RPMI8226 (cell line): ENCODE data around the gene ST6GALNAC6.

Experiments
- DNase-seq: peaks from one replicate; pipeline ENCODE4 v3.0.0-alpha.2; 2015

Gene ST6GALNAC6

DNA sequence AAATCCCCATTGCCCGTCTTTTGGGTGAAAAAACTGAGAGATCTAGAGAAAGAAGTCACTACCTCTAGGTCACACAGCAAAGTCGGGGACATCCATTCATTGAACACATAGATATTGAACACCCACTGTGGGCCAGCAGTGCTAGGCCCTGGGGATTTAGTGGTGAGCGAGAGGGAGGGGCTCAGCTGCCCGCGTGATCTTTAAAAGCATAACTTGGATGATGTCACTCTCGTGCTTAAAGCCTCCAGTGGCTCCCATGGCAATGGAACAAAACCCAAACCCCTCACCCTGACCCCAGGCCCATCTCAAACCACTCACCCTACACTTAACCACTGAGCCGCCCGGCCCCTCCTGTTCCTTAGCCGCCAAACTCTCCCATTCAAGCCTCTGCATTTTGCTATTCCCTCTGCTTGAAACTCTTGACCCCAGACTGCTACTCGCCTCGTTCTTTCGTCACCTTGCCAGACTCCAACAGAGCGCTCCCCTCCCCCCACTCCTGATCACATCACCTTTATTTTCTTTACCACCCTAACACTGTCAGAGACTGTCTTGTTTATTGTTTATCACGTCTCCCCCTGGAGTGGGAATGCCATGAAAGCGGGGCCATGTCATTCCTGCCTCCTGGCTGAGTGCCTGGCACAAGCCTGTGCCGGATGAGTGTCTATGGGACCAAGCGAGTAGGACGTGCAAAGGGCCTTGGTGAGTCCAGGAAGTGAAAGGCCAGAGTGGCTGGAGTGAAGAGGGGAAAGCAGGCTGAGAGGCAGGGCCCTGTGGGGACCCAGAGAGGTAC lies 31.9 kb upstream of the ST6GALNAC6 start:
- peak; percentile 70 for DNase-seq

DNA sequence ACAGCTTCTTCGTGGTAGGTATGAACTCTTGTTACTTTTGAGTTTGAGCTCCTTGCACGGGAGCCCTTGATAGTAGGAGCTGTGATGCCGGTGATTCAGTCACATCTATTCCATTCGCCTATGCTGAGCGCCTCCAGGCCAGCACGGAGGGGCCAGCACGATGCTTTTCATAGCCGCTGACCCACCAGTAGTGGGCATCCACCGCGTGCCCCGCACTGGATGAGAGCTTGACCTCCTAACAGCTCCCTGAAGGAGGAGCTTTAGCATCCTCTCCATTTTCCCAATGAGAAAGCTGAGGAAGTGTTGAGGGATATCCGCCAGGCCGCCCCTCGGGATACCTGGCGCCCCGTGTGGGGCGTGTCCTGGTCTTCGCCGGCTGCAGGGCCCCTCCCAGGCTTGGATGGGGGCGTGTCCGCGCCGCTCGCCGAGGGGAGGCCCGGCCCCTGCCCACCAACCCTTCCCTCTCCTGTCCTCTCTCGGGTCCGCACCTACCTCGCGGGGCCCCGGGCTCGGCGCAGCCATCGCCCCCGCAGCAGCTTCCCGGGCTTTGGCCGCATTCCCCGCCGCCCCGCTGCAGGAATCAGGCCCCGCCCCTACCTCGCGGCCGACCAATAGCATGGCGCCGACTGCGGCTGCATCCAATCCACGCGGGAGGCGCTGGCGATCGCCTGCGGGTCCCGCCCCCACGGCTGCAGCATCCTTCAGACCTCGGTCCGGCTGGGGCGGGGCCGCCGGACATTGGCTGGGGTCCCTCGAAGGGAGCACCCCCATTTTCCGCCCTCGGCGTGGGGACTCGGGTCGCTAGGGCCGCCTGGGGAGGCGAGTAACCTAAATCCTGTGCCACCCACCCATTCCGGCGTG lies 31.1 kb upstream of the ST6GALNAC6 start, which contains the start of gene PIP5KL1:
Gene PIP5KL1, minus strand, starts transcription at position 547 of the 861 bp plus-strand sequence. Its CDS starts 25 bp downstream, at position 522.
- peak; percentile 91 for DNase-seq

DNA sequence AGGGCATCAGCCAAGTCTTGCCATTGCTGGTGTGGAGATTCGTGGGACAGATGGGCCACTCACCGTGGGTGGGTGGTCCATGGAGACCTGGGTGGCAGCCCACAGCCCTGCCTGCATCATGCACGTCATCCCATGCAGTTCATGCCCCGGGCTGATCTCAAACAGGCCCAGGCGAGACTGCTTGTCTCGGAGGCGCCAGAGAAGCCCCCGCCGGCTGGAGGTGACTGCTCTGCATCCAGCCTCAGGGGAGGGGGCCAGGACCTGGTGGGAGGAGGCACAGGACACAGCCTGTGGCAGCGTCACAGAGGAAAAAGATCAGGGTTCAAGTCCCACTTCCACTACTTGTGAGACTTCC lies 30.2 kb upstream of the ST6GALNAC6 start:
- no peak for DNase-seq

DNA sequence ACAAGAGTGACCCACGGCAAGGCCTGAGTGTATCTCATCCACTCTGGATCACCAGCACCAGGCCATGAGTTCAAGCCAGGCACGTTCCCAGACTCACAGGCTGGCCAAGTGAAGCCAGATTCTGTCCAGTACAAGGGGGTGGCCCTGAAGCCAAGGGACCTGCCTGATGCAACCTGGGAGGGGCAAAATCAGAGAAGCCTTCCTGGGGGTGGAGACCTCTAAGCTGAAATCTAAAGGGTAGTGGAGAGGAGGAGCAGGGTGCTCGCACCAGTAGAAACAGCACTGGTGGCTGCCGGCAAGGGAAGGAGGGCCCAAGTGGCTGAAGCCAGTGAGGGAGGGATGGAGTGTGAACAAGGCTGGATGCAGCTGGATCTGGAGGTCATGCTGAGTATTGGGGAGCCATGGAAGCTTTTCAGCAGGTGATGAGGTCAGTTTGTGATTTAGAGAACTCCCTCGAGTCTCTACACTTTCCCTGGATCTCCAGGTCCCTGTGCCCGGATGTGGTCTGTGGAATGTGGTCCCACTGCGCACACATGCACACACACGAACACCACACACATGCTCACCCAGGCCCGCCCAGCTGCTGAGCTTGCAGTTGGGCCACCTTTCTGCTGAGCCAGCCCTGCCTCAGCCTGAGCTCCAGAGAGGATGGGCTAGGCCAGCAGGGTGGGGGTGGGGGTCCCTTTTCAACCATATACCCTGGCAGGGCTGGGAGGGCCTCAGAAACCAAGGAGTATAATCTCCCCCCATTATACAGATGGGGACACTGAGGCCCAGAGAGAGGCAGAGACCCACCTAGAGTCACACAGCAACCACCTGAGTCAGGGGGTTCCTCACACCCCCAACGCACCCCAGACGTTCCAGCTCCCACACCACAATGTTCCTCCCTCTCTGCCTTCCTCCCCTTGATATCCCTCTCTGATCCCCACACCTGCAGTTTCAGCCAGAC lies 29.5 kb upstream of the ST6GALNAC6 start:
- peak; percentile 95 for DNase-seq

DNA sequence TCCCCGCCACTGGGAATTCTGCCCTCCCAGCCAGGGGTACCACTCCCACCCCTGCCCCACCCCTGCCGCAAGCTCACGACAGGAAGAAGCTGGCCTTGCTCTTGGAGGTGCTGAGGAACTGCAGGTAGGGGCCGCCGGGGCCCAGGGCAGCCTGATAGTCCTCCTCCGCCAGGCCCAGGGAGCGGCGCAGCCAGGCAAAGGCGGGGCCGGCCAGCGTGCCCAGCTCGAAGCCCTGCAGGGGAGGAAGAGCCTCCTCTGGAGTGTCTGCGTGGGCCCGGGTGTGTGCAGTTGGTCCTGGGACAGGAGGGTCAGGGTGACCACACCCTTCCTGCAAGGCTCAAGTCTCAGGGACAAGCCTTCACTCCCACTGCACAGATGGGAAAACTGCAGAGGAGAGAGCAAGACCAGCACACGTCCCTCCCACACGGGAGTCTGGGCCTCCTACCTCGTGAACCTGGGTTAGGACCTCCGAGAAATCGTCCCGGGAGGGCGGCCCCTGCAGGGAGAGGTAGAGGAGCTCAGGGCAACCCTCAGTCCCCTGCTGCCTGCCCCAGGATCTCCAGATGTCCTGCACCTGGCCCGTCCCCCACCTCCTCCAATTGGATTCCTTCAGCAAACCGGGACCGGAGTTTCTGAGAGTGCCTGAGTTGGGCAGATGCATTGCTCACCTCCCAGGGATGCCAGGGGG lies 28.7 kb upstream of the ST6GALNAC6 start:
- DNase-seq: peak; percentile 77

DNA sequence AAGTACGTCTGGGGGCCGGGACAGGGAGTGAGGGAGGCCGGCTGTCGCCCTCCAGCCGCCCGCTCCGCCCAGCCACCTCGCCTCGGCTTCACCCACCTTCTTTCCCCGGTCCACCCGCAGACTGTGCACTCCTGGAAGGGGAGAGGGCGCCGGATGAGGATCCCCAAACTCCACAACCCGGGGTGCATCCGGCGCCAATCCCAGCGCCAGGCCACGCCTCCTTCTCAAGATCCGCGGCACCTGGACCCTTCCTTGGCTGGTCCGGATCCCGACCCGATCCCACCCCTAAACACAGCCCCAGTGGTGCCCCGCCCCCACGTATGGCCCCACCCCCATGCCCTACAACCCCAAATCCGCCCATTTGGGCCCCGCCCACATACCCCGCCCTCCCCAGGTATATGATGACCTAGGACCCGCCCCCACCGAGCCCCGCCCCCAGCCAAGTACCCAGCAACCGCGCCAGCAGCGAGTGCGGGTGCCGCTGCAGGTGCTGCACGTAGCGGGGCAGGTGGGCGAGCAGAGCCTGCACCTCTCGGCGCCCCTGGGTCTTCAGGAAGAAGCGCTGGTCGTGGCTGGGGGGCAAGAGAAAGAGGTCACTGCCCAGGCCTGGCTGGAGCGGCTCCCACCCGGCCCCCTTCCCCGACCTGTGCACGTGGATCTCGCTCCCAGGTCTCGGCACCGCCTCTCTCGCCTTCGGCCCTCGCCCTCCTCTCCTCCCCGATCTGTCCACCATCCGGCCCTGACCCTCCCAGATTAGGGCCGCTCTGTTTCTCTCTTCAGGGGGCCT lies 28.0 kb upstream of the ST6GALNAC6 start:
- DNase-seq: peak; percentile 96

DNA sequence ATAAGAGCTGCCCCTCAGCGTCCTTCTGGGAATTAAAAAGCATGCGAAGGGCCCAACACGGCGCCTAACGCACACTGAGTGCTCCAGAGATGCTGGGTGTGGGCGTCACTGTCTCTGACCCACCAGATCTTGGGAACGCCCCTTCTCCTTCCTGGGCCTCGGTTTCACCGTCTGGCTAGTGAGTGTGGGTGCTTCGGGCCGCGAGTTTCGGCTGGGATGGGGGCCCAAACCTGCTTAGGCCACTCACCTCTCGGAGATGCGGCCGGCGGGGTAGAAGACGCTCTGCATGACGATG lies 27.4 kb upstream of the ST6GALNAC6 start:
- DNase-seq: no peak

DNA sequence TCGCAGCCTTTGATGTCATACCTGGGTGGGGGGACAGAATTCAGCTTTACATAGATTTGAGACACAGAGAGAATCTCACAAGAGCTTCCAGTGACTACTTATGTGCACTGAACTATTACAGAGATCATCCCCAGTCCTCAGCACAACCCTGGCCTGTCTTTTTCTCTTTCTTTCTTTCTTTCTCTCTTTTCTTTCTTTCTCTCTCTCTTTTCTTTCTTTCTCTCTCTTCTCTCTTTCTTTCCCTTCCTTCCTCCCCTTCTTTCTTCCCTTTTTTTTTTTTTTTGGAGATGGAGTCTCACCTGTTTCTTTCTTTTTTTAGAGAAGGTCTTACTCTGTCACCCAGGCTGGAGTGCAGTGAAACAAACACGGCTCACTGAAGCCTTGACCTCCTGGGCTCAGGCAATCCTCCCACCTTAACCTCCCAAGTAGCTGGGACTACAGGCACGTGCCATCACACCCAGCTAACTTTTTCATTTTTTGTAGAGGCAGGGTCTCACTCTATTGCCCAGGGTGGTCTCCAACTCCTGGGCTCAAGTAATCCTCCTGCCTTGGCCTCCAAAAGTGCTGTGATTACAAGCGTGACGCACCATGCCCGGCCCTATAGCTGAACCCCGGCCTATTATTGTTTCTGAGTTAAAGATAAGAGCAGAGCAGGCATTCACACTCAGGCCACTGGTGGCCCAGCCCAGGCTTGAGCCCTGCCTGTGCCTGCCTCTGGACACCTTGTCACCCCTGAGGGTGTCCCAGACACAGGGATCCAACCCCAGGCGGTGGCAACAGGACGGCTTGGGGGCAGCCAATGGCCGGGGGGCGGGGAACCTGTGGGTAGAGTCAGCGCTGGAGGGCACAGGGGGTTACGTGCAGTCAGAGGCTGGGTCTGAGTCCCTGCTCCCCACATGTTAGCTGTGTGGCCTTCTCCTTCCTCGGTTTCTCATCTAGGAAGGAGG lies 26.8 kb upstream of the ST6GALNAC6 start:
- no peak for DNase-seq

DNA sequence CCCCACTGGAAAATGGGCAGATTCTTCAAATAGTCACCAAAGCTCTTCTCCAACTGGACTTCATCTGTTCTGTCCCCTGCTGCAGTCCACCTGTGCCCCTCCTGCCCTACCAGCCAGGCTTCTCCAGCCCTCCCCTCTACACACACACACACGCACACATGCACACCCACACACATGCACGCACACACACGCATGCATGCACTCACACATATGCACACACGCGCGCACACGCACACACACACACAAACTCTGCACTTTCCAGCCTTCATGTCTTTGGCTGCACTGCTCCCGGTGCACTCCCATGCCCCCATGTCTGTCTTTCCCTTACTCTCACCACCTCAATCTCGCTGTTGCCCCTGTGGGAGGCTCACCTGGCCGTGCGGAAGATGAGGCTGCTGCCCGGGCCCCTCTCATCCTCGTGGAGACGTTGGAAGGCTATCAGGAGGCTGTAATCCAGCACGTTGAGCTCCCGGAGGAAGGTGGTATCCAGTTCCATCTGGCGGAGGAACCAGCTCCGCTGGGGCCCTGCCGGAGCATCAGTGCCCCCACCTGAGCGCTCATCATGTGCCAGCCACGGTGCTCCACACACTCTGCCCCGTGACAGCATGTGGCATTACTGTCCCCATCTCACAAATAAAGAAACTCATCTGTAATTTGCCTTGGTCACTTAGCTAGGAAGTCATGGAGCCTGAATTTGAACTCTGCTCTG lies 25.5 kb upstream of the ST6GALNAC6 start:
- DNase-seq: no peak

DNA sequence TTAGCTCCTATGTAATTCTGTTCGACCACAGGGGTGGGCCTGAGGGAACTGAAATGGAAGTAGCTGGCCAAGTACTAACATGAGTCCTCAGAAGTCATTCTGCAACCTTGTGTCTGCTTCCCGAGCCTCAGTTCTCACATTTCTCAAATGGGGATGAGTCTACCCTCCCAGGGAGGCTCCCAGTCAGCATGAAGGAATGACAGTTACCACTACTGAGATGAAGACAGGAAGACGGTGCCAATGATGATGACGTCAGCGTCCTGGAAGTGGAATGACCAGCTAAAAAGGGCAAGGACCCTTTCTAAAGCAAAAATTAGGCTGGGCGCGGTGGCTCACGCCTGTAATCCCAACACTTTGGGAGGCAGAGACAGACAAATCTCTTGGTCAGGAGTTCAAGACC lies 24.4 kb upstream of the ST6GALNAC6 start:
- no peak for DNase-seq

DNA sequence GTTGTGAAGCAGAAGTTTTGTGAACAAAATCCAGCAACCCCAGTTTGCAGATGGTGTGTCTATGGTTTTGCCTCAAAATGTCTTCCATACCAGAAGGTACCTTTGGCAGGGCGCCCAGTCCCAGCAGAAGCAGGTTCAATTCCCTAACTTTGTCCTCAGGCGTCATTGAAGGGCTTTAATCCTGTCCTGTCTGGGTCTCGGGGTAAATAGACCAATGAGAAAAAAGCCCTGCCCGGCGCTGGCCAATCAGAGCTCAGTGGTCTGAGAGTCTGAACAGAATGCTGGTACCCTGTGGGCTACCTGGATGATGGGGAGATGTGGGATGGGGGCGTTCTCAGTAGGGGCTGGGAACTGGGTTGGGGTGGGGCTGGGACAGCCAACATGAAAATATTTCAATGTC lies 23.6 kb upstream of the ST6GALNAC6 start:
- DNase-seq: no peak

DNA sequence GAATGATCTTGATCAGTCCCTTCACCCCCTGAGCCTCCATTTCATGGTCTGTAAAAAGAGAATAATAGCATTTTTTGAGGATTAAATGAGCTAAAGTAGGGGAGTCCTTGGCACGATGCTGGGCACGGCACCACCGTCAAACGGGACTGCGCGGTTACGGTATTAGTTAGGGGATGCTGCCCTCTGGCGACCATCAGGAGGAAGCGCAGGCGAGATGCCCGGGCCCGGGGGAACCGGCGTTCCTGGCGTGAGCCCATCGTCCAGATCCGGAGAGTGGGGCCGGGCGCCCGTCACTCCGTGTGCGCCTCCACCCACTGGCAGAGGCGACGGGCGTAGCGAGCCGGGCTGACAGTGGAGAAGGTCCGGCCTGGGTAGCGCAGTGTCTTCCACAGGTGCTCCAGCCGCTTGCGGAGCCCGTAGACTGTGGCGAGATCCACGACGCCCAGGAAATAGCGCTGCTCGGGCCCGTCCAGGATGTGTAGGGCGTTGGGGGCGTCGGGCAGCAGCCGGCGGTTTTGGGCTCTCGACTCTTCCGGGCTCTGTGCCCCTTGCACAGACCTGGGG lies 22.2 kb upstream of the ST6GALNAC6 start:
- DNase-seq: peak; percentile 73

DNA sequence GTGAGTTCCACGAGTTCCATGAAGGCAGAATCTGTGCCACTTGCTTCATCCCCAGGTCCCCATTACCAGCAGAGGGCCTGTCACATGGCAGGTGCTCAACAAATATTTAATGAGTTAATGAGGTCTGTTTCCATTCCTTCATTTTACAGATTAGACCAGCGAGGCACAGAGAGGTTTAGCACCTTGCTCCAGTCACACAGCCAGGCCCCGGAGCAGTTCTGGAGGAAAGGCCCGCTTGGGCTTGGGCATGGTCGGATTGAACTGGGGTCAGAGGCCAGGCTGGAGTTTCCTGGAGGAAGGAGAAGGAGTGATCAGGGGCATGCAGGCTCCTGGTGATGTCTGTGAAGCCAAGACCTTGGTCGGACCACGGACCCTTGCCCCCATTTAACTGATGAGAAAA lies 21.4 kb upstream of the ST6GALNAC6 start:
- no peak for DNase-seq

DNA sequence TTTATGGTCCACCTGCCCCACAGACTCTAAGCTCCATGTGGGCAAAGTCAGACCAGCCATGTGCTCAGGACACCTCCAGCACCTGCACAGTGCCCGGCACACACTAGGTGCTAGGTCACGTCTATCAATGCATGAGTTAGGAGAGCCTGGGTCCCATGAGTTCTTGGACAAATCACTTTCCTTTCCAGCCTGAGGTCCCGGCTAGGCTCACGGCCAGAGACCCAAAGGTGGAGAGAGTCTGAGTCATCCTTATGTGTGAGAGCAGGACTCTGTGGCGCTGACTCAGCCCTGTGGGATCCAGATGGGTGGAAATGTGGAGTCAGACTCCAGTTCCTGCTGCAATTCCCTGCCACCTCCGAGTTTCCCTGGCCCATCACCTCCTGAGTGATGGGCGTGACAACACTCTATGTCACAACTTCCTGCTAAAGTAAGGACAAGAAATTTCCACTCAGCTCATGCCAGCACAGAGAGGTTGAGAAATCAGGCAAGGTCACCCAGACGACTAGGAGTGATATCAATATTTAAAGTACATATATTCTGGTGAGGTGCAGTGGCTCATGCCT lies 19.9 kb upstream of the ST6GALNAC6 start:
- no peak for DNase-seq

DNA sequence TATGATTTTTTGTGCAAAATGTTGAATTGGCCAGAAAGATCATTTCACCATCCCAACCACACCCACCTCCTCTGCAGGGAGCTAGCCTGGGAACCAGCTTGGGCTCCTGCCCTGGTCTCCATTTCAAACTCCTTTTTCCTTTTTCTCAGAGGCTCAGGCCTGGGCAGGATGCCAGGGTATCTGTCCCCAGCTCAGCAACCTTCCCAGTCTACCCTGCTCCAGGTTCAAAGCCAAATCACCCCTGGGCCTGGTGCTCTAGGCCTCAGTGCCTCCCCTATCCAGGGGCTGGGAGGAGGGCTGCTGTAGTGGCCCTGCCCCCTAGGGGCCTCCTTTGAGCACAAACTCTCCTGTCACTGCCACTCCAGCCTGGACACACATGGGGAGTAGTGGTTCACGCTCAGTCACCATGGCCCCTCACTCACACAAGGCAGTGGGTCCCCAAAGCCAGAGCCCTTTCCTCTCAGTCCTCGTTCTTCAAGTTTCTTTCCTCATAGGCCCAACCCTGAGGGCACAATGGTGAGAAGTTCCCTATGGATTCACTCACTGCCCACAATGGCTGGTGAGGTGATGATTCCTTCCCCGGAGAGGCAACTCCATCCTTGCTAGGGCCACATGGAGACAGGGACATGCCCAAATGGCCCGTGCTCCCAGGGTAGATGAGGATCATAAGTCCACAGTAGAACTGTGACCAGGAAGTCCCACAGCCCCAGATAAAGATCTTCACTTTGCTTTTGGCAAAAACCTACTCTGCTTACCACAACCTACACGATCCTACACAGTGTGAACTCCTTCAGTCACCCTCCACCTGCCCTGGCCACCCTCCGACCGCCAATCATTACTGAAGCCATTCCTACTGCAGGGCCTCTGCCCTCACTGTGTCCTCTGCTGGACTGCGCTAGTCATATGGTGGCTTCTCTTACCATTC lies 19.0 kb upstream of the ST6GALNAC6 start:
- peak; percentile 76 for DNase-seq

DNA sequence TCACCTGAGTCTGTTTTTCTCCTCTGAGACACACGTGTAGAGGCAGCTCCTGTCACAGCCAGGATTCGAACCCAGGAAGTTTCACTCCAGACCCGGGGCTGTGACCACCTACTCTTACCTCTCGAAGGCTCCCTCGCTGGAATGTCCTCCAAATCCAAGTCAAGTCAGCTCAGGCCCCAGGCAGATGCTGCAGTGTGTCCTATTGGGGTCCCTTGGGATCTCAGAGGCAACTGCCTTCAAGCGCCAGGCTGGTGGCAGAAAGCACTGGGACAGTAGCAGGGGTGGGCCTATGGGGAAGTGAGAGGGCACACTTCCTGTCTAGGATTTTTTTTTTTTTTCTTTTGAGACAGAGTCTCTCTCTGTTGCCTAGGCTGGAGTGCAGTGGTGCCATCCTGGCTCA lies 18.2 kb upstream of the ST6GALNAC6 start:
- DNase-seq: peak; percentile 80

DNA sequence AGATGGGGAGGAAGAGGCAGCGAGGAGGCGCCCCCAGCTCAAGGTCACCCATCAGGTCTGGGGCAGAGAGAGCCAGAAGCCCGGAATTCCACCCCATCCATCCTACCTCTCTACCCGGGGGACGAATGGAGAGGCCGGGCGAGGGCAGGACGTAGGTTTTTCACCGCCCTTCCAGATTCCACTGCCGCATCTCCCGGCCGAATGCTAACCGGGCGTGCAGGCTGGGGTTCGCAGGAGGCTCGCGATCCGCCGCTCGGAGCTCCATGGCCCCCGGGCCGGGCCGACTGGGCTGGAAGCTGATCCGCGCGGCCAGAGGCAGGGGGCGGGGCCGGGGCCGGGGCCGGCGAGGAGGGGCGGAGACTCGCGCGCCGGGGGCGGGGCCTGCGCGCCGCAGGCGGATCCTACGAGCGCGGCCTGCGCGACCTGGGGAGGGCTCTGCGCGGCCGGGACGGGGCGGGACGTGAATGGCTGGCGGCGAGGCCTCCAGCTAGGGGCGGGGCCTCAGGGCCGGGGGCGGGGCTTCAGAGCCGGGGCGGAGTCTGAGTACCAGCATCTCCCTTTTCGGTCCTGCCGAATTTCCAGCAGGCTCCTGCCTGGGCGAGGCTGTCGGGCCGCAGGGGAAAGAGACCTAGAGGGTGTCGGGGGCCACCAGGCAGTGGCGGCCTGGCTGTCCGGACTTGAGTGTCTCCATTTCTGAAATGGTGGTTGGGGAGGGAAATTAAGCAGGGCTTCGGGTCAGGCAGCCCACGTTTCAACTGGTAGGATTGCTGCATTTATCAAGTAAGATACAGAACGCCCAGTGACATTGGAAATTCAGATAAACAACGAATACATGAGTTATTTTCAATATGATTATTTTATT lies 17.5 kb upstream of the ST6GALNAC6 start, which contains the start of gene ST6GALNAC4:
Gene ST6GALNAC4, minus strand, starts transcription at position 322 of the 862 bp plus-strand sequence. CDS start 622 bp downstream, outside the sequence.
- DNase-seq: peak; percentile 97
